CD8-positive, alpha-beta memory T cell (primary cell): ENCODE measurements around the gene ASCC1. TPM values are rescaled to one million over a fixed set of nuclear protein-coding genes. Genes with fewer than 3 reads are reported as not detected.

Experiments used
- CTCF ChIA-PET: fragments of 350-600 bp; sonication (Branson Sonifier 250); formaldehyde crosslinking; loops from one replicate; lab custom pipeline; 2021; ENCODE audit warnings: antibody characterized with exemption; lab: Charles Lee
- POLR2A ChIA-PET: fragments of 350-600 bp; sonication (Branson Sonifier 250); formaldehyde crosslinking; loops from one replicate; lab custom pipeline; 2021; ENCODE audit warnings: antibody characterized with exemption; lab: Charles Lee
- DNase-seq, 5 donors: peaks; one replicate each; pipeline versions ENCODE4 v3.0.0 to v3.0.0-alpha.2; 2020 to 2022; ENCODE audit warnings: mixed read lengths in 1 of 5
- H3K27ac ChIP-seq: one replicate; pipeline ENCODE4 v1.7.0; 2013; ENCODE audit warnings: low read depth, mild to moderate bottlenecking, low read length, moderate library complexity
- H3K27me3 ChIP-seq: 2 replicates; pipeline ENCODE4 v1.7.0; 2013; ENCODE audit warnings: low read length, mild to moderate bottlenecking; ENCODE audit not compliant: insufficient read depth, poor library complexity, severe bottlenecking
- H3K36me3 ChIP-seq: 2 replicates; pipeline ENCODE4 v1.7.0; 2013; ENCODE audit warnings: mild to moderate bottlenecking, low read length, moderate library complexity; ENCODE audit not compliant: insufficient read depth
- H3K4me1 ChIP-seq: 2 replicates; pipeline ENCODE4 v1.7.0; 2013; ENCODE audit warnings: mild to moderate bottlenecking, low read length, moderate library complexity; ENCODE audit not compliant: insufficient read depth
- H3K4me3 ChIP-seq: 2 replicates; pipeline ENCODE4 v1.7.0; 2013; ENCODE audit warnings: mild to moderate bottlenecking, low read length
- H3K9me3 ChIP-seq: 2 replicates; pipeline ENCODE4 v1.7.0; 2013; ENCODE audit warnings: mild to moderate bottlenecking, low read length
- H3K27ac Mint-ChIP-seq, 8 donors: one replicate each; pipeline ENCODE4 v1.8.0; 2020 to 2021; ENCODE audit warnings: mixed read lengths in 8 of 8, mild to moderate bottlenecking in 6 of 8, inconsistent platforms in 3 of 8, moderate library complexity in 3 of 8
- H3K27me3 Mint-ChIP-seq, 2 donors: one replicate each; pipeline ENCODE4 v1.8.0; 2020 to 2021; ENCODE audit warnings: mixed read lengths in 2 of 2, mild to moderate bottlenecking in 1 of 2, moderate library complexity in 1 of 2
- H3K36me3 Mint-ChIP-seq, 3 donors: one replicate each; pipeline ENCODE4 v1.8.0; 2020 to 2021; ENCODE audit warnings: mixed read lengths in 3 of 3, inconsistent platforms in 1 of 3, mild to moderate bottlenecking in 1 of 3
- H3K4me1 Mint-ChIP-seq, 3 donors: one replicate each; pipeline ENCODE4 v1.8.0; 2020 to 2021; ENCODE audit warnings: mixed read lengths in 3 of 3, inconsistent platforms in 1 of 3, mild to moderate bottlenecking in 1 of 3
- H3K4me3 Mint-ChIP-seq, 7 donors: one replicate each; pipeline ENCODE4 v1.8.0; 2020 to 2021; ENCODE audit warnings: mixed read lengths in 7 of 7, mild to moderate bottlenecking in 6 of 7, moderate library complexity in 4 of 7, inconsistent platforms in 2 of 7
- H3K9me3 Mint-ChIP-seq, 5 donors: one replicate each; pipeline ENCODE4 v1.8.0; 2020 to 2022; ENCODE audit warnings: mixed read lengths in 5 of 5, mild to moderate bottlenecking in 3 of 5, moderate library complexity in 2 of 5, inconsistent platforms in 1 of 5
- polyA plus RNA-seq: library from polyadenylated mRNA; unstranded; fragments of 300-500 nt; fragmentation: Illumina TruSeq; gene quantifications from one replicate; pipeline ENCODE4 v1.2.3, GENCODE V29; 2021
- total RNA-seq, 2 experiments: library from RNA; stranded (reverse); gene quantifications; one replicate each; pipeline ENCODE4 v1.2.3, GENCODE V29; 2021

The ASCC1 gene
- total RNA-seq (10 to 100 TPM; 36.3 to 43.2 TPM), polyA plus RNA-seq (19.1 TPM)

DNA sequence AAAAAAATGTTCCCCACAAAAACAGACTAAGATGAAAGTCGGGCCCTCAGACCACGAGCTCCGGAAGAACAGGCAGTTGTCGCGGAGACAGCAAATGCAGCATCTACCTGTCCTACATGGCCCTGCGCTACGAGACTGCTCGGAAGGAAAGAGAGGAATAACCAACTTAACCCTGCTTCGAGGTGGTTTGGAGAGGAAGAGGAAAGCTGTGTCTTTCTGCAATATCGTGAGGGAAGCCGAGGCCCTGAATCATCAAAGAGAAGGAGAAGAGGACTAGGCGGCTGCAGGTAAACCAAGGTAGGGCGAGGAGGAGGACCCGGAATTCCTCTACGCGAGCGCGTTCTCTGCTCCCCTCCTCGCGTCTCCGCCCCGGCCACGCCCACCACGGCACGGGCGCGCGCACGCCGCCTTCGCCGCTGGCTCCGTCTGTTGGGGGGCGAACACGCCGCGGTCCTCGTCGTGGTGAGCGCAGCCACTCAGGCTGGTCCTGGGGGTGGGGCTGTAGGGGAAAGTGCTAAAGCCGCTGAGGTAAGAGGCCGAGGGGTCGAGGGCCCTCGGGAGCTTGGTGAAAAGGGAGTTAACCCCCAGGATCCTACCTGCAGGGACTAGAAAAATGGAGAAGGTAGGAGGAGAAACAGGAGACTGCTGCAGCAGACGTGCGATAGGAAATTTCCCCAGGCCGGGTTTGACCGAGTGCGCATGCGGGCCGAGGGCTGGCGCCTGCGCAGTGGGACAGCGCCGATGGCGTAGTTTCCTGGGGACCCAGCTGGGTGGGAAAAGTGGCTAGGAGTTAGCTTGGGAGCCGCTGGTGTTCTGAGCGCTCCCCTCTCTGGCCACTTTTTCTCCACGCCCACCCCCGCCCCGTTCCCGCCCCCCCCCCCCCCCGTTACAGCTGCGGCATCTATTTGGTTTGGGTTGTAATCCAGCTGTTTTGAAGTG, at the start of gene ASCC1, which contains the start of gene ANAPC16:
ASCC1 (minus strand) TSS at position 666 of the 939 bp plus-strand sequence. CDS start 2,978 bp downstream, outside the sequence.
ANAPC16 (plus strand) TSS at position 402 of the 939 bp plus-strand sequence. CDS start 7,903 bp downstream, outside the sequence.
- Mint-ChIP-seq H3K36me3 (peaks cover 0 to 33% (median 3%) of the 10 kb centered on the region in 3 donors), H3K4me1 (peaks cover 38 to 62% (median 53%) of the 10 kb centered on the region in 3 donors), H3K4me3 (peak within 1 kb of the TSS; percentile 94 to 100 (median 99)), H3K27me3 (peaks cover 0 to 3% of the 10 kb centered on the region in 2 donors), H3K27ac (peak within 1 kb of the TSS; percentile 92 to 100 (median 99)), H3K9me3 (no peaks in the 10 kb centered on the region)
- Histone ChIP-seq H3K4me1 (peaks cover 47% of the 10 kb centered on the region), H3K36me3 (peaks cover 9% of the 10 kb centered on the region), H3K4me3 (peak within 1 kb of the TSS; percentile 99), H3K27me3 (no peaks in the 10 kb centered on the region), H3K27ac (peak within 1 kb of the TSS; percentile 91), H3K9me3 (no peaks in the 10 kb centered on the region)
- peak; percentile 90 to 99 (median 95) for DNase-seq
- ChIA-PET POLR2A (interaction anchor here (0.7 to 2.8 kb wide), 14 partner anchors 9 to 167 kb away, joined by 3 to 14 read pairs (median 5); partner anchors contain the start of genes DDIT4 and SPOCK2), CTCF (interaction anchor here (0.7 to 3.0 kb wide), 15 partner anchors 45 to 320 kb away, joined by 3 to 10 read pairs (median 5); partner anchors contain the start of genes DDIT4 and SPOCK2)

GRCh38 chr10:72265508-72265907, 49.4 kb upstream of the ASCC1 start:
- no peaks in the 10 kb centered on the region for H3K36me3 ChIP-seq
- Mint-ChIP-seq H3K27me3 (no peaks in the 10 kb centered on the region), H3K27ac (peak overlapping the region in 3 of 8 donors; percentile 51 to 87 (median 77)), H3K4me3 (peak overlapping the region in 1 of 7 donors; percentile 30), H3K36me3 (no peaks in the 10 kb centered on the region), H3K9me3 (no peaks in the 10 kb centered on the region), H3K4me1 (peaks cover 26 to 36% (median 33%) of the 10 kb centered on the region in 3 donors)
- DNase-seq: no peak
- CTCF ChIA-PET: interaction anchor here (3.5 kb wide), 1 partner anchor 9 kb away, joined by 19 read pairs; the partner anchor contains the start of gene DDIT4
- H3K27ac ChIP-seq: peak overlapping the region; percentile 31
- H3K4me1 ChIP-seq: peaks cover 50% of the 10 kb centered on the region
- no peak overlapping the region for H3K4me3 ChIP-seq
- POLR2A ChIA-PET: no interaction called here
- no peaks in the 10 kb centered on the region for H3K27me3 ChIP-seq
- H3K9me3 ChIP-seq: no peaks in the 10 kb centered on the region

- POLR2A ChIA-PET: interaction anchor here (0.9 kb wide), 1 partner anchor 9 kb away, joined by 6 read pairs; no protein-coding TSS in a partner anchor
- H3K27me3 ChIP-seq: no peaks in the 10 kb centered on the region
- Mint-ChIP-seq H3K9me3 (no peaks in the 10 kb centered on the region), H3K4me1 (peaks cover 36 to 42% (median 39%) of the 10 kb centered on the region in 3 donors), H3K27me3 (no peaks in the 10 kb centered on the region), H3K27ac (peak overlapping the region in 6 of 8 donors; percentile 36 to 83 (median 58)), H3K36me3 (no peaks in the 10 kb centered on the region), H3K4me3 (no peak overlapping the region)
- H3K4me1 ChIP-seq: peaks cover 59% of the 10 kb centered on the region
- CTCF ChIA-PET: interaction anchor here (3.5 kb wide), 1 partner anchor 10 kb away, joined by 19 read pairs; the partner anchor contains the start of gene DDIT4
- no peak for DNase-seq
- no peaks in the 10 kb centered on the region for H3K9me3 ChIP-seq
- H3K36me3 ChIP-seq: no peaks in the 10 kb centered on the region
- no peak overlapping the region for H3K4me3 ChIP-seq
- peak overlapping the region; percentile 16 for H3K27ac ChIP-seq
Measured at GRCh38 chr10:72264536-72264935, 48.5 kb upstream of the ASCC1 start.

DNA sequence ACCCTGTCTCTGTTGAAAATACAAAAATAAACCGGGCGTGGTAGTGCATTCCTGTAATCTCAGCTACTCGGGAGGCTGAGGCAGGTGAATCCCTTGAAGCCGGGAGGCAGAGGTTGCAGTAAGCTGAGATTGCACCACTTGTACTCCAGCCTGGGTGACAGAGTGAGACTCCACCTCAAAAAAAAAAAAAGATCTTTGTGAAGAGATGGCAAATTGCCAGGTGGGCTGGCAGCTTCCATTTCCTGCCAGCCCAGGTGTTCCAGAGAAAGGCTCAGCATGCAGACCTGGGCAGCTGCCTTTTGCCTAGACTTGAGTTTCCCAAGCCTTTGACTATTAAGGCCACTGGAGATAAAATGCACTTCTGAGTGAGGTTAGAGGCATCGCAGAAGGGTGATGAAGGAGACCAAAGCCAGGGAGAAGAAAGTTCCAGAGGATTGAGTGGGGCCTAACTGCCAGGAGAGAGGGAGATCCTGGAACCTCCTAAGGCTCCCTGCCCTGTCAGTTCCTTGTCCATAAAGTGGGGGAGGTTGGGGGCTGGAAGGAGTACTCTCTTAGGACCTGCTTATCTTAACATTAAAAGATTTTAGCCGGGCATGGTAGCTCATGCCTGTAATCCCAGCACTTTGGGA, 47.7 kb upstream of the ASCC1 start:
- H3K9me3 ChIP-seq: no peaks in the 10 kb centered on the region
- Mint-ChIP-seq H3K36me3 (no peaks in the 10 kb centered on the region), H3K27me3 (no peaks in the 10 kb centered on the region), H3K27ac (peak overlapping the region; percentile 40 to 90 (median 77)), H3K9me3 (no peaks in the 10 kb centered on the region), H3K4me3 (peak overlapping the region in 6 of 7 donors; percentile 13 to 83 (median 38)), H3K4me1 (peaks cover 39 to 49% (median 46%) of the 10 kb centered on the region in 3 donors)
- H3K27ac ChIP-seq: no peak overlapping the region
- ChIA-PET CTCF (interaction anchor here (1.6 to 3.5 kb wide), 2 partner anchors 11 to 16 kb away, joined by 4 to 19 read pairs; partner anchors contain the start of gene DDIT4), POLR2A (interaction anchor here (0.9 kb wide), 2 partner anchors 8 to 15 kb away, joined by 3 to 6 read pairs; no protein-coding TSS in a partner anchor)
- peaks cover 65% of the 10 kb centered on the region for H3K4me1 ChIP-seq
- no peak overlapping the region for H3K4me3 ChIP-seq
- no peaks in the 10 kb centered on the region for H3K36me3 ChIP-seq
- H3K27me3 ChIP-seq: no peaks in the 10 kb centered on the region
- DNase-seq: peak in 3 of 5 donors; percentile 60 to 61 (median 60)

- no peak for DNase-seq
- Mint-ChIP-seq H3K4me1 (peaks cover 46 to 55% (median 54%) of the 10 kb centered on the region in 3 donors), H3K36me3 (no peaks in the 10 kb centered on the region), H3K4me3 (peak overlapping the region; percentile 81 to 94 (median 89)), H3K27ac (peak overlapping the region; percentile 92 to 99 (median 97)), H3K27me3 (no peaks in the 10 kb centered on the region), H3K9me3 (no peaks in the 10 kb centered on the region)
- POLR2A ChIA-PET: interaction anchor here (0.7 to 1.6 kb wide), 3 partner anchors 10 to 11 kb away, joined by 3 to 7 read pairs (median 6); partner anchors contain the start of gene DDIT4
- CTCF ChIA-PET: interaction anchor here (0.8 to 4.6 kb wide), 4 partner anchors 12 to 78 kb away, joined by 3 to 29 read pairs (median 18); partner anchors contain the start of gene DDIT4
- Histone ChIP-seq H3K27me3 (no peaks in the 10 kb centered on the region), H3K36me3 (no peaks in the 10 kb centered on the region), H3K27ac (peak overlapping the region; percentile 89), H3K4me3 (no peak overlapping the region), H3K4me1 (peaks cover 78% of the 10 kb centered on the region), H3K9me3 (no peaks in the 10 kb centered on the region)
Measured at GRCh38 chr10:72261784-72262404, 45.8 kb upstream of the ASCC1 start.

GRCh38 chr10:72260976-72261783, 45.1 kb upstream of the ASCC1 start:
- H3K36me3 Mint-ChIP-seq: no peaks in the 10 kb centered on the region
- H3K27ac Mint-ChIP-seq: peak overlapping the region; percentile 92 to 99 (median 97)
- H3K4me3 Mint-ChIP-seq: peak overlapping the region; percentile 81 to 94 (median 89)
- H3K9me3 ChIP-seq: no peaks in the 10 kb centered on the region
- peaks cover 83% of the 10 kb centered on the region for H3K4me1 ChIP-seq
- peak overlapping the region; percentile 89 for H3K27ac ChIP-seq
- peak overlapping the region; percentile 72 for H3K4me3 ChIP-seq
- CTCF ChIA-PET: interaction anchor here (0.8 to 4.6 kb wide), 15 partner anchors 9 to 122 kb away, joined by 3 to 29 read pairs (median 4); partner anchors contain the start of genes ASCC1 and DDIT4
- no peaks in the 10 kb centered on the region for H3K9me3 Mint-ChIP-seq
- peak; percentile 57 to 81 (median 73) for DNase-seq
- H3K27me3 Mint-ChIP-seq: no peaks in the 10 kb centered on the region
- POLR2A ChIA-PET: interaction anchor here (0.6 to 1.7 kb wide), 10 partner anchors 11 to 173 kb away, joined by 3 to 10 read pairs (median 3); partner anchors contain the start of genes ANAPC16, ASCC1 and DDIT4
- no peaks in the 10 kb centered on the region for H3K27me3 ChIP-seq
- H3K36me3 ChIP-seq: no peaks in the 10 kb centered on the region
- H3K4me1 Mint-ChIP-seq: peaks cover 49 to 59% (median 59%) of the 10 kb centered on the region in 3 donors
